Right atrium auricular region (tissue), 2 donors: ENCODE results near the gene SAMD4A. TPM values are rescaled to one million over a fixed set of nuclear protein-coding genes. Genes with fewer than 3 reads are reported as not detected.

Experiments
- DNase-seq: peaks from one replicate; pipeline ENCODE4 v3.0.0-alpha.2; 2019; ENCODE audit warnings: low spot score
- H3K27ac ChIP-seq, 2 donors: fragments of 200-600 bp; sonication (generic); 1 replicate in 1 of 2; 2 replicates in 1 of 2; pipeline ENCODE4 v1.5.1; 2016 to 2019
- H3K27me3 ChIP-seq, 2 donors: fragments of 200-600 bp; sonication (generic); one replicate each; pipeline versions ENCODE4 v1.5.1 to v1.6.0; 2017 to 2019
- H3K36me3 ChIP-seq: fragments of 200-600 bp; sonication (generic); one replicate; pipeline ENCODE4 v1.5.1; 2016
- H3K4me1 ChIP-seq, 2 donors: fragments of 200-600 bp; sonication (generic); one replicate each; pipeline versions ENCODE4 v1.5.1 to v1.6.0; 2017 to 2019
- H3K4me3 ChIP-seq, 2 donors: fragments of 200-600 bp; sonication (generic); 1 replicate in 1 of 2; 2 replicates in 1 of 2; pipeline ENCODE4 v1.5.1; 2017 to 2019; ENCODE audit warnings: mild to moderate bottlenecking in 1 of 2, moderate library complexity in 1 of 2
- H3K9me3 ChIP-seq, 2 donors: fragments of 200-600 bp; sonication (generic); one replicate each; pipeline ENCODE4 v1.5.1; 2019
- CTCF ChIP-seq, 2 donors: fragments of 200-600 bp; sonication (generic); IDR thresholded peaks; one replicate each; pipeline ENCODE4 v1.5.1; 2019; ENCODE audit warnings: antibody characterized with exemption in 2 of 2
- total RNA-seq, 2 donors: library from RNA; depleted of rRNA; stranded (reverse); fragments of >200 nt; gene quantifications; one replicate each; pipeline ENCODE4 v1.1.0, GENCODE V29; 2016

Gene SAMD4A
- total RNA-seq, 2 donors from 2014 or later, result 74.5 to 102 TPM

DNA sequence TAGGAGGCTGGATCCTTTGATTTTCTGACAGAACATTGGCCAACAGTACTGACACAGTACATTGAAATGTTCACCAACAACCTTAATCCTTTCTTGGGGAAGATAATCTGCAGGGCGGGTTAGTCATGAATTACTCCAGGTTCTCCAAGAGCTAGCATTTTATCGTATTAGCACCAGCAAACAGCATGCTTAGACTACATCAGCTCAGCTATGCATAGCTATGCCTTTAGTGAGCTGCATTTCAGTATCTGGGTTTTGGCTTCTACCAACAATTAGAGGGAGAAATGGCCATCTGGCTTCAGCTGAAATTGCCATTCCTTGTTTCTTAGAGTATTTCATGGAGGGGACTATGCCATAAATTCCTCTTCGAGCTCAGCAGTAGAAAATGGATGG, 33.8 kb downstream of the SAMD4A start:
- Histone ChIP-seq H3K4me1 (peaks cover 0 to 33% of the 10 kb centered on the region in 2 donors), H3K9me3 (no peaks in the 10 kb centered on the region), H3K4me3 (no peak overlapping the region), H3K27me3 (no peaks in the 10 kb centered on the region), H3K36me3 (no peaks in the 10 kb centered on the region), H3K27ac (peak overlapping the region in 1 of 2 donors; percentile 7)
- DNase-seq, result no peak
- no peak for TF ChIP-seq CTCF (IDR thresholded peaks at IDR 0.05)

GRCh38 chr14:54603362-54603761, 36.4 kb downstream of the SAMD4A start:
- H3K4me3 ChIP-seq, result no peak overlapping the region
- H3K27me3 ChIP-seq, result no peaks in the 10 kb centered on the region
- peaks cover 0 to 43% of the 10 kb centered on the region in 2 donors for H3K4me1 ChIP-seq
- no peak for DNase-seq
- H3K9me3 ChIP-seq, result no peaks in the 10 kb centered on the region
- no peak for TF ChIP-seq CTCF (IDR thresholded peaks at IDR 0.05)
- H3K27ac ChIP-seq, result peak overlapping the region in 1 of 2 donors; percentile 45
- no peaks in the 10 kb centered on the region for H3K36me3 ChIP-seq

GRCh38 chr14:54606178-54606577, 39.2 kb downstream of the SAMD4A start:
- DNase-seq, result peak; percentile 73
- no peak for TF ChIP-seq CTCF (IDR thresholded peaks at IDR 0.05)
- Histone ChIP-seq H3K9me3 (no peaks in the 10 kb centered on the region), H3K4me3 (no peak overlapping the region), H3K36me3 (no peaks in the 10 kb centered on the region), H3K27me3 (no peaks in the 10 kb centered on the region), H3K4me1 (peaks cover 0 to 36% of the 10 kb centered on the region in 2 donors), H3K27ac (peak overlapping the region; percentile 84 to 89)

GRCh38 chr14:54606631-54607133, 39.8 kb downstream of the SAMD4A start:
- no peak for DNase-seq

GRCh38 chr14:54609576-54609975, 42.6 kb downstream of the SAMD4A start:
- Histone ChIP-seq H3K4me1 (peaks cover 0 to 40% of the 10 kb centered on the region in 2 donors), H3K36me3 (no peaks in the 10 kb centered on the region), H3K27me3 (no peaks in the 10 kb centered on the region), H3K9me3 (no peaks in the 10 kb centered on the region), H3K4me3 (no peak overlapping the region), H3K27ac (peak overlapping the region; percentile 49 to 84)
- no peak for DNase-seq
- TF ChIP-seq CTCF (IDR thresholded peaks at IDR 0.05), result no peak

More at GRCh38 chr14:54606631-54607133, 39.8 kb downstream of the SAMD4A start:
- Histone ChIP-seq H3K27me3 (no peaks in the 10 kb centered on the region), H3K4me1 (peaks cover 0 to 40% of the 10 kb centered on the region in 2 donors), H3K27ac (peak overlapping the region; percentile 84 to 89), H3K36me3 (no peaks in the 10 kb centered on the region), H3K4me3 (no peak overlapping the region), H3K9me3 (no peaks in the 10 kb centered on the region)
- no peak for TF ChIP-seq CTCF (IDR thresholded peaks at IDR 0.05)
